GM10266 (cell line): Measurements from ENCODE around the gene DUSP7.

Experiments
- DNase-seq: peaks from one replicate; pipeline ENCODE4 v3.0.0; 2012; ENCODE audit errors: extremely low spot score
- TF ChIP-seq, protein P1 (sequence below): IDR thresholded peaks from 2 replicates; pipeline ENCODE4 v1.5.1; 2012; ENCODE audit warnings: mild to moderate bottlenecking, low read depth; ENCODE audit not compliant: control insufficient read depth, insufficient read depth; ENCODE audit errors: missing control alignments

The DUSP7 gene

DNA sequence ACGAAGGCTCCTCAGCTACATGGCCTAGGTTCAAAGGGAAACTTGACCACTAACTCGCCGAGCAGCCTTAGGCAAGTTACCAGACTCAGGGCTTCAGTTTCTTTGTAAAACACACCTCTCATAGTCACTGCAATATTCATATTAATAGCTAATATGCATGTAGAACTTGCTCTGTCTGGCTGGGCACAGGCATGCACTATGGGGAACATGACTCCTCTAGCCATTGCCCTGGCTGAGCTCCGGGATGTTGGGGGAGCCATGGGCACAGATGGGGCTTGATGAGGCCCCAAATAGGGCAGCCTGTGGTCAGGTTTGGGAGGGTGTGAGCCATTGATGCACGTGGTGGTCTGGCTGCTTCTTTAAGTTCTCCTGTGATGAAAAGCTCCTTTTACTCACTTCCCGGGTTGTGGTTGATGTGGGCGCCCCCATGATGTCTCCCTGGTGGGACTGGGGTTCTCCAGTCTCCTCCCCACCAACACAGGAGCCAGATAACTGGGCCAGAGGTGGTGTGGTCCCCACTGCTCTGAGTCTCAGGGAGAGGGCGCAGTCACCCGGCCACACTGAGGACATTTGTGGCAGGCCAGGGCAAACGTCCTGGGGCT, 29.4 kb upstream of the DUSP7 start:
- TF ChIP-seq, protein P1, sequence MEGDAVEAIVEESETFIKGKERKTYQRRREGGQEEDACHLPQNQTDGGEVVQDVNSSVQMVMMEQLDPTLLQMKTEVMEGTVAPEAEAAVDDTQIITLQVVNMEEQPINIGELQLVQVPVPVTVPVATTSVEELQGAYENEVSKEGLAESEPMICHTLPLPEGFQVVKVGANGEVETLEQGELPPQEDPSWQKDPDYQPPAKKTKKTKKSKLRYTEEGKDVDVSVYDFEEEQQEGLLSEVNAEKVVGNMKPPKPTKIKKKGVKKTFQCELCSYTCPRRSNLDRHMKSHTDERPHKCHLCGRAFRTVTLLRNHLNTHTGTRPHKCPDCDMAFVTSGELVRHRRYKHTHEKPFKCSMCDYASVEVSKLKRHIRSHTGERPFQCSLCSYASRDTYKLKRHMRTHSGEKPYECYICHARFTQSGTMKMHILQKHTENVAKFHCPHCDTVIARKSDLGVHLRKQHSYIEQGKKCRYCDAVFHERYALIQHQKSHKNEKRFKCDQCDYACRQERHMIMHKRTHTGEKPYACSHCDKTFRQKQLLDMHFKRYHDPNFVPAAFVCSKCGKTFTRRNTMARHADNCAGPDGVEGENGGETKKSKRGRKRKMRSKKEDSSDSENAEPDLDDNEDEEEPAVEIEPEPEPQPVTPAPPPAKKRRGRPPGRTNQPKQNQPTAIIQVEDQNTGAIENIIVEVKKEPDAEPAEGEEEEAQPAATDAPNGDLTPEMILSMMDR: no peak
- no peak for DNase-seq

DNA sequence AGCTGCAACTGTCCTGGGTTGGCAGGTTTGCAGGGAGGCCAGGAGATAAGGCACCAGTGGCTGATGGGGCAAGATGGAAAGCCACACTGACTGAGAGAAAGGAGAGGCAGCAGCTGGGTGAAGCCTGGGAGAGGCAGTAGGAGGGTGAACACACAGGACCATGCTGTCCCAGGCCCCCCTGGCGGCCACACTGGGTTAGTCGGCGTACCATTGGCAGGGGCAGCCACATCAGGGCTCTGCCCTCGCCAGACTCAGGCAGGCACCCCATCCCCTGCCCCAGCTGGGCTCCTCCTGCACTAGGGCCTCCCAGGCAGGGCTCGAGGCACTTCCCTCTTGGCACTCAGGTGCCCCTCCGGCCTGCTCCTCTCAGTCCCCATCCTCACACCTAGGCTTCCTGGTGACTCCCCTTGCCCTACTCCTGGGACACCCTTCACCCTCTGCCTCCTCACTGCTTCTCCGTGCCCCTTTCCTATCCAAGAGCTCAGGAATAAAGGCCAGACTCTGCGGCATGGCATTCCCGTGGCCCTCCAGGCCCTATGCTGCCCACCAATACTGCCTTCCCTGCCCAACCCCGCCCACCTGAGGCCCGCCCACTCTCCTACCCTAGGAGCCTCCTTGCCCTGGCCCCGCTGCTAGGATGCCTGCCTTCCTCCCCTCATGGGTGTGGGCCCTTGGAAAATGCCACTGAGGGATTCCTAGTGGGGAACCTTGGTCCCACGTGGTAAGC, 28.7 kb upstream of the DUSP7 start:
- TF ChIP-seq, protein P1: no peak

DNA sequence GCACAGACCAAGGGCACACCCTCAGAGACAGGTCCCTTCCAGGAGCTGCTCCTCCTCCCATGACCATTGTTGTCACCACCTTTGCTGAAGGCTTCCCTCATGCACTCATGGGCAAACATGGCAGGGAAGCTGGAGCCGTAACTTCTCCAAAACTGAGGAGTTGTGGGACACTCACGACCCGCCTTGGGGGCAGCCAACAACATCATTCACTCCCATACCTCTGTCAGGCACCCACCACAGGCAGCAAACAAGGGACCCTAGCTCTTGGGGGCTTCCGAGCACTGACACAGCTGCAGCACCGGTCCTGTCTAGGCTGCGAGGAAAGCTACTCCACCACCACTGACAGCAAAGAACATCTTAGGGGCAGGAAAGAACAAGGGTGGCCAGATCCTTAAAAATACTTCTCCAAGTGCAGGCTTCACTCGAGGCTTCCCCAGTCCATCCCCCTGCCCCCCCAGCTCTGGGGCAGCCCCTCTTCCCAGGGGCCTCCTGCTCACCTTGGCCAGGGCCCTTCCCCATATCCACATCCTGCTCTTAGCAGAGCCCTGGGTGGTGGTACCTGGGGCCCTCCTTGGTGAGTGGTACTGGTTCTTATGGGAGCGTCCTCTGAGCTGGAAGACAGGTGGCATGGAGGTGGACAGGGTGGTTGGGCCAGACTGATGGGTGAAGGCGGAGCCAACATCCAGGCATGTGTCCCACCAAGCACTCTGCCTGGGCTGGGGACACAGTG, 28.0 kb upstream of the DUSP7 start:
- no peak for DNase-seq
- TF ChIP-seq, protein P1: no peak

More for the DNA sequence above, 28.7 kb upstream of the DUSP7 start:
- no peak for DNase-seq

DNA sequence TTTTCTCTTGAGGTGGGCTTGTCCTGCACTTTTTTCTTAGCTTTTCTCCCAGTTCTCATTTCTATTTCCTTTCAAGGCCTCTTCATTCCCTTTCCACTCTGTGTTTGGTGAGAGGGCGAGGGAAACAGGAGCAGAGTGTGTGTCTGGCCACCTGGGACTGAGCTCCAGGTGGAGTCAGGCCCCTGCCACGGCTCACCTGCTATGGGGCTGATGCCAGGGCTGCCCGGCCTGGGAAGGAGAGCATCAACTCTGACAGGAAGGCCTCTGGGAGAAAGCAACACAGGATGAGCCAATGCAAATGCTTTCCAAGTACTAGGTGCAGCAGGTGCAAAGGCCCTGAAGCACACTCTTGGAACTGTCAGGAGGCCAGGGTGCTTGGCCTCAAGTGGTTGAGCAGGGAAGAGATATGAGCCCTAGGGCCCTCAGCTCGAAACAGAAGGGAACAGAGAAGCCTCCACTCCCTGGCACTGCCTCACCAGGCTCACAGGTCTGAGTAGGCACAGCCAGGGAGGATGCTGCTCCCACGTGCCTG, 27.3 kb upstream of the DUSP7 start:
- TF ChIP-seq, protein P1: no peak
- DNase-seq: no peak

DNA sequence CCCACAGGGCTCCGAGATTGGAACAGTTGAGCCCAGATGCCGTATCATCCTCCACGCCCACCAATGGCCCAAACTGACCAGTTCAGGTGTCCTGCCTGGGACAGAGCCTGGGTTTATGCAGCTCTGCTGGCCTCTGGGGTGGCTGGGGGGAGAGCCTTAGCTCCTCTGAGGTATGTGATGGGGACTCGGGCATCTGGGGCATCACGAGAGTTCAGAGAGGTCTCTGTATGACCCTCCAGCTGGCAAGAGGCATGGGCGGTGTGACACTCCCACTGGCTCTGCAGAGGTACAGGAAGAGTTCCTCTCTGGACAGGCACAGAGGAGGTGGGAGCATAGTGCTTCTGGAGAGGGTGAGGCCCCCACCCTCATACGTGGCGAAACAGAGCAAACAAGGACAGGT, 26.6 kb upstream of the DUSP7 start:
- DNase-seq: no peak
- TF ChIP-seq, protein P1: no peak

DNA sequence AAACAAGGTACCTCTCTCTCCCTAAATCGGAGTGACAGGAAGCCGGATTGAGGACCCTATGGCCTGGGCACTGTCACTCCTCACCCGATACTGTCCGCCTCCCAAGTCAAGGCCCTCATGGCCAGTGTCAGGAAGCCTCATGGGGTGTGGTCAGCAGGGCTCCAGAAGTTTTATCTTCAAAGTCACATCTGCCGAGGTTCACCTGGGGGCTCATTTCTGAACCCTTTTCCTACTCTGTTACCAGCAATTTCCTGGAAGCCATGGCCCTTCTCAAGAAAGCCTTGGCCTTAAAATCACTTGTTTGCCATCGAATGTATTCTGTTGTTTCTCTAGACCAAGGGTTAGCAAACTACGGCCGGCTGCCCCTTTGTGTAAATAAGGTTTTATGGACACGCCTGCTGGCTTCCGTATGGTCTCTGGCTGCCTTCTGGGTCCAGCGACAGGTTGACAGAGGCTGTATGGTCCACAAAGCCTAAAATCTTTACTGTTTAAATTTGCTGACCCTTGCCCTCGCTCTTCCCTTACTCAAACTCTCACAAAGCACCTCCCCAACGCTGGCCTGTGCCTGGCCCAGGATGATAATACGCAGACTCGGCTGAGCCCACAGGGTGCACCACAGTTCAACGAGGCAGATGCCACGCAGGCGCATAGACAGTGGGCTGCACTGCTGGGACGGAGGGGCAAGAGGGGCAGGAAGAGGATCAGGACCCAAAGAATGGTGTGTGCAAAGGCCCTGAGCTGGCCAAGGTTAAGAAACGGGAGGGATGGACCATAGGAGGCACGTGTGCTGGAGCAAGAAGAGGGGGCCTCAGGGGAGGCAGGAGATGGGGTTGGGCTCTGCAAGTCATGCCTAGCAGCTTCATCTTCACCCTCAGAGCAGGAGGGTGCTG, 24.7 kb upstream of the DUSP7 start:
- DNase-seq: no peak
- TF ChIP-seq, protein P1: no peak
